ENCODE data around the gene MCUR1.
"Not testable (repeated sequence)": the region's sequence is repeated elsewhere in the genome, so short reads cannot be mapped to it uniquely, and the experiment has no call there.

GRCh38 chr6:13829419-13829818, 15.1 kb upstream of the MCUR1 start:
- TF ChIP-seq CTCF, POLR2A (IDR thresholded peaks at IDR 0.05): not testable (repeated sequence)

Data from heart left ventricle (tissue), 13 donors.